Stimulated activated CD8-positive, alpha-beta memory T cell treated with anti-CD3 and anti-CD28 coated beads, Interleukin-7, amount 100 ng/mL, for 4 hours (primary cell): ENCODE results near the gene SPATA45.

ENCODE experiments used
- DNase-seq, 2 donors: peaks; one replicate each; pipeline ENCODE4 v3.0.0-alpha.2; 2020; ENCODE audit warnings: low read depth in 2 of 2

Gene SPATA45

GRCh38 chr1:212780759-212781158, 66.7 kb downstream of the SPATA45 start:
- DNase-seq: no peak
